Lower lobe of right lung (tissue), 2 donors: Measurements from ENCODE around the gene CCR5. TPM values are rescaled to one million over a fixed set of nuclear protein-coding genes. Genes with fewer than 3 reads are reported as not detected.

ENCODE experiments used
- ATAC-seq, 2 donors: fragments of 200-7000 bp; cut with Tn5 transposase; one replicate each; pipeline ENCODE4 v1.9.1; 2020 to 2022; ENCODE audit warnings: mild to moderate bottlenecking in 2 of 2, moderate library complexity in 2 of 2
- DNase-seq: peaks from one replicate; pipeline ENCODE4 v3.0.0-alpha.2; 2020
- H3K27ac ChIP-seq: fragments of 200-600 bp; one replicate; pipeline ENCODE4 v1.8.0; 2022
- H3K27me3 ChIP-seq: fragments of 200-600 bp; one replicate; pipeline ENCODE4 v1.8.0; 2022; ENCODE audit warnings: low read depth
- H3K36me3 ChIP-seq: fragments of 200-600 bp; one replicate; pipeline ENCODE4 v1.8.0; 2022; ENCODE audit warnings: mild to moderate bottlenecking
- H3K4me1 ChIP-seq: fragments of 200-600 bp; one replicate; pipeline ENCODE4 v1.8.0; 2022
- H3K4me3 ChIP-seq: fragments of 200-600 bp; one replicate; pipeline ENCODE4 v1.8.0; 2022; ENCODE audit warnings: mild to moderate bottlenecking
- H3K9me3 ChIP-seq: fragments of 200-600 bp; one replicate; pipeline ENCODE4 v1.8.0; 2022
- CTCF ChIP-seq: fragments of 200-600 bp; IDR thresholded peaks from one replicate; pipeline ENCODE4 v1.8.0; 2022; ENCODE audit warnings: antibody characterized with exemption, mild to moderate bottlenecking
- intact Hi-C: fragments of 100-400 bp; cut with DNase I; formaldehyde crosslinking; loops from one replicate; pipeline ENCODE4 v1.11.0; 2022
- total RNA-seq: library from RNA; stranded (reverse); fragmentation: NEBNext Ultra II Directional; extraction: Animal tissue kit (Norgen Biotek cat#: 25700); gene quantifications from one replicate; pipeline ENCODE4 v1.2.1, GENCODE V29; 2021
- donor health status: DM: no; HTN: yes; CAD: no; lungs with severe emphysema.

The CCR5 gene
- total RNA-seq, 1 donor from 2014 or later = 5.3 TPM

GRCh38 chr3:46416125-46416810 lies 45.5 kb downstream of the CCR5 start:
- ATAC-seq = no peak
- Histone ChIP-seq H3K4me1 (peaks cover 41% of the 10 kb centered on the region), H3K9me3 (no peaks in the 10 kb centered on the region), H3K4me3 (no peak overlapping the region), H3K27ac (no peak overlapping the region), H3K27me3 (no peaks in the 10 kb centered on the region), H3K36me3 (no peaks in the 10 kb centered on the region)
- no peak for DNase-seq
- no peak for TF ChIP-seq CTCF
- intact Hi-C loops = no loop called here

- TF ChIP-seq CTCF = no peak
- Histone ChIP-seq H3K27me3 (no peaks in the 10 kb centered on the region), H3K4me1 (peaks cover 35% of the 10 kb centered on the region), H3K36me3 (no peaks in the 10 kb centered on the region), H3K4me3 (no peak overlapping the region), H3K9me3 (no peaks in the 10 kb centered on the region), H3K27ac (no peak overlapping the region)
- intact Hi-C loops = no loop called here
- ATAC-seq (no peak), DNase-seq (no peak)
These were observed 46.2 kb downstream of the CCR5 start for GRCh38 chr3:46416811-46417510.

GRCh38 chr3:46417841-46418611 lies 47.3 kb downstream of the CCR5 start:
- Histone ChIP-seq H3K4me3 (no peak overlapping the region), H3K4me1 (peaks cover 24% of the 10 kb centered on the region), H3K27me3 (no peaks in the 10 kb centered on the region), H3K36me3 (no peaks in the 10 kb centered on the region), H3K9me3 (no peaks in the 10 kb centered on the region), H3K27ac (no peak overlapping the region)
- intact Hi-C loops = no loop called here
- DNase-seq (no peak), ATAC-seq (peak in 1 of 2 donors; percentile 53)
- TF ChIP-seq CTCF = no peak

- no peaks in the 10 kb centered on the region for H3K36me3 ChIP-seq
- H3K27me3 ChIP-seq = no peaks in the 10 kb centered on the region
- no peak for TF ChIP-seq CTCF
- no peak for DNase-seq
- ATAC-seq = no peak
- no peaks in the 10 kb centered on the region for H3K9me3 ChIP-seq
- H3K27ac ChIP-seq = no peak overlapping the region
- intact Hi-C loops = no loop called here
- no peak overlapping the region for H3K4me3 ChIP-seq
- peaks cover 12% of the 10 kb centered on the region for H3K4me1 ChIP-seq
These were observed 49.1 kb downstream of the CCR5 start for GRCh38 chr3:46419816-46420215.

- no peak for DNase-seq
- TF ChIP-seq CTCF = no peak
- intact Hi-C loops = no loop called here
- H3K27ac ChIP-seq = no peak overlapping the region
- H3K36me3 ChIP-seq = no peaks in the 10 kb centered on the region
- ATAC-seq = no peak
- no peak overlapping the region for H3K4me3 ChIP-seq
- H3K9me3 ChIP-seq = no peaks in the 10 kb centered on the region
- no peaks in the 10 kb centered on the region for H3K27me3 ChIP-seq
- peaks cover 9% of the 10 kb centered on the region for H3K4me1 ChIP-seq
These were observed 50.2 kb downstream of the CCR5 start for GRCh38 chr3:46420931-46421330.
